ENCODE data around the gene MDP1. TPM values are rescaled to one million over a fixed set of nuclear protein-coding genes. Genes with fewer than 3 reads are reported as not detected.

Gene MDP1
- total and polyA plus RNA-seq, 2 experiments from 2014 or later: 9.8 to 31.1 TPM

GRCh38 chr14:24204163-24205146 is 11.4 kb downstream of the MDP1 start:
- peaks cover 10% of the 10 kb centered on the region; the same call in 1 of the 2 replicates for H3K4me1 ChIP-seq (ENCODE audit: insufficient read depth)
- no peaks in the 10 kb centered on the region; the same call in 1 of the 2 replicates for H4K20me1 ChIP-seq (replicated peaks; ENCODE audit: insufficient read depth)
- H3K27me3 ChIP-seq (ENCODE audit: insufficient read depth): no peaks in the 10 kb centered on the region
- H3K4me2 ChIP-seq: no peak overlapping the region
- DNase-seq (ENCODE audit: low spot score) (no peak), ATAC-seq (no peak)
- Mint-ChIP-seq H3K27me3 (ENCODE audit: insufficient read depth, low read depth, poor library complexity) (peaks cover 16% of the 10 kb centered on the region), H3K27ac (peak overlapping the region; percentile 54; the same call in 1 of the 2 replicates), H3K4me3 (no peak overlapping the region; the same call in 2 of the 3 replicates), H3K36me3 (ENCODE audit: low read depth) (peaks cover 84% of the 10 kb centered on the region), H3K9me3 (peaks cover 29% of the 10 kb centered on the region), H3K4me1 (peaks cover 25% of the 10 kb centered on the region)
- TF ChIP-seq ETS1 (IDR thresholded peaks at IDR 0.05): no peak
- TF ChIP-seq POLR2AphosphoS5 (IDR thresholded peaks at IDR 0.05; ENCODE audit: low read depth): no peak
- no peak for TF ChIP-seq CTCF (conservative IDR thresholded peaks at IDR 0.05; ENCODE audit: low read depth in 2 of 2)
- no peak for TF ChIP-seq NANOG (IDR thresholded peaks at IDR 0.05; ENCODE audit: borderline replicate concordance)
- no peak for TF ChIP-seq JUNB (IDR thresholded peaks at IDR 0.05; ENCODE audit: unreplicated experiment)
- TF ChIP-seq ZNF462 (CRISPR knock-in tag; IDR thresholded peaks at IDR 0.05): no peak
- TF ChIP-seq CREB1 (CRISPR knock-in tag; IDR thresholded peaks at IDR 0.05; ENCODE audit: low read depth): no peak
- TF ChIP-seq EZH2 (IDR thresholded peaks at IDR 0.05; ENCODE audit: low read depth, unreplicated experiment): no peak
- no peak for TF ChIP-seq REST (IDR thresholded peaks at IDR 0.05; ENCODE audit: unreplicated experiment)
- TF ChIP-seq ZNF114 (CRISPR knock-in tag; IDR thresholded peaks at IDR 0.05): no peak
- TF ChIP-seq STAT1 (IDR thresholded peaks at IDR 0.05; ENCODE audit: unreplicated experiment): no peak
- TF ChIP-seq EZH2phosphoT487 (IDR thresholded peaks at IDR 0.05; ENCODE audit: unreplicated experiment): no peak
- no peak for TF ChIP-seq ZNF331 (CRISPR knock-in tag; IDR thresholded peaks at IDR 0.05; ENCODE audit: low read depth)
- H3K36me3 ChIP-seq (ENCODE audit: insufficient read depth): peaks cover 17% of the 10 kb centered on the region
- H3K4me3 ChIP-seq: no peak overlapping the region
- no peak overlapping the region for H3K27ac ChIP-seq (ENCODE audit: low read depth)
- 0 out of 2 replicates have a peak, but pooled peaks cover 4% of the 10 kb centered on the region for H3K79me2 ChIP-seq (replicated peaks; ENCODE audit: insufficient read depth)
- no peaks in the 10 kb centered on the region for H3K9me2 ChIP-seq (ENCODE audit: insufficient read depth)
- H2AFZ ChIP-seq: no peak overlapping the region
- H3F3A ChIP-seq (replicated peaks; ENCODE audit: low read depth): peaks cover 3% of the 10 kb centered on the region
